Neural progenitor cell (in vitro differentiated cells): ENCODE results near the gene SYNC. TPM values are rescaled to one million over a fixed set of nuclear protein-coding genes. Genes with fewer than 3 reads are reported as not detected.
A peak's percentile ranks its signal among the peaks of the same experiment; 100 is the strongest.

ENCODE experiments used
- DNase-seq: peaks from one replicate; pipeline ENCODE4 v3.0.0-alpha.2; 2016; ENCODE audit warnings: low spot score
- H2AFZ ChIP-seq: fragments of 200-600 bp; sonication (generic); replicated peaks from 2 replicates; pipeline ENCODE4 v1.6.1; 2016; ENCODE audit warnings: antibody characterized with exemption
- H3F3A ChIP-seq: fragments of 200-600 bp; sonication (generic); 2 replicates; pipeline ENCODE4 v1.6.1; 2016; ENCODE audit warnings: antibody characterized with exemption, low read depth
- H3K27ac ChIP-seq: fragments of 200-600 bp; sonication (generic); 2 replicates; pipeline ENCODE4 v1.5.1; 2016; ENCODE audit warnings: mild to moderate bottlenecking
- H3K27me3 ChIP-seq: fragments of 200-600 bp; sonication (generic); 2 replicates; pipeline ENCODE4 v1.6.1; 2016; ENCODE audit warnings: mild to moderate bottlenecking, moderate library complexity
- H3K36me3 ChIP-seq: fragments of 200-600 bp; sonication (generic); 2 replicates; pipeline ENCODE4 v1.5.1; 2016
- H3K4me1 ChIP-seq: fragments of 200-600 bp; sonication (generic); 2 replicates; pipeline ENCODE4 v1.6.1; 2016; ENCODE audit warnings: mixed run types
- H3K4me2 ChIP-seq: fragments of 200-600 bp; sonication (generic); 2 replicates; pipeline ENCODE4 v1.6.1; 2016
- H3K4me3 ChIP-seq: fragments of 200-600 bp; sonication (generic); 2 replicates; pipeline ENCODE4 v1.5.1; 2016
- H3K79me2 ChIP-seq: fragments of 200-600 bp; sonication (generic); 2 replicates; pipeline ENCODE4 v1.6.1; 2016; ENCODE audit warnings: low read depth
- H3K9ac ChIP-seq: fragments of 200-600 bp; sonication (generic); 2 replicates; pipeline ENCODE4 v1.6.1; 2016
- H3K9me3 ChIP-seq: fragments of 200-600 bp; sonication (generic); 2 replicates; pipeline ENCODE4 v1.5.1; 2016; ENCODE audit warnings: low read depth
- H4K20me1 ChIP-seq: fragments of 200-600 bp; sonication (generic); 2 replicates; pipeline ENCODE4 v1.6.1; 2016; ENCODE audit warnings: low read depth
- H3K27ac Mint-ChIP-seq: 3 replicates; pipeline ENCODE4 v1.8.0; 2021; ENCODE audit warnings: mixed read lengths
- H3K27me3 Mint-ChIP-seq: 2 replicates; pipeline ENCODE4 v1.8.0; 2022; ENCODE audit warnings: low read depth, mild to moderate bottlenecking, inconsistent platforms, moderate library complexity, mixed read lengths; ENCODE audit not compliant: insufficient read depth
- H3K36me3 Mint-ChIP-seq: 3 replicates; pipeline ENCODE4 v1.8.0; 2021; ENCODE audit warnings: mixed read lengths
- H3K4me1 Mint-ChIP-seq: 3 replicates; pipeline ENCODE4 v1.8.0; 2021; ENCODE audit warnings: mixed read lengths
- H3K4me3 Mint-ChIP-seq: 3 replicates; pipeline ENCODE4 v1.8.0; 2021; ENCODE audit warnings: mild to moderate bottlenecking, moderate library complexity, mixed read lengths
- H3K9me3 Mint-ChIP-seq: 3 replicates; pipeline ENCODE4 v1.8.0; 2020; ENCODE audit warnings: mixed read lengths
- CTCF ChIP-seq: fragments of 200-600 bp; sonication (generic); IDR thresholded peaks from 2 replicates; pipeline ENCODE4 v1.5.1; 2017; ENCODE audit warnings: antibody characterized with exemption, mild to moderate bottlenecking
- EZH2 ChIP-seq: fragments of 200-600 bp; sonication (generic); IDR thresholded peaks from 2 replicates; pipeline ENCODE4 v1.6.1; 2017; ENCODE audit warnings: antibody characterized with exemption, mild to moderate bottlenecking, moderate library complexity
- EZH2phosphoT487 ChIP-seq: fragments of 200-600 bp; sonication (generic); IDR thresholded peaks from 2 replicates; pipeline ENCODE4 v1.6.1; 2017; ENCODE audit warnings: antibody characterized with exemption
- total RNA-seq: library from RNA; depleted of rRNA; stranded (reverse); fragments of >200 nt; gene quantifications from 2 replicates; pipeline ENCODE4 v1.2.3, GENCODE V29; 2015; ENCODE audit warnings: low replicate concordance

SYNC gene
- total RNA-seq, 1 donor from 2014 or later: not detected

DNA sequence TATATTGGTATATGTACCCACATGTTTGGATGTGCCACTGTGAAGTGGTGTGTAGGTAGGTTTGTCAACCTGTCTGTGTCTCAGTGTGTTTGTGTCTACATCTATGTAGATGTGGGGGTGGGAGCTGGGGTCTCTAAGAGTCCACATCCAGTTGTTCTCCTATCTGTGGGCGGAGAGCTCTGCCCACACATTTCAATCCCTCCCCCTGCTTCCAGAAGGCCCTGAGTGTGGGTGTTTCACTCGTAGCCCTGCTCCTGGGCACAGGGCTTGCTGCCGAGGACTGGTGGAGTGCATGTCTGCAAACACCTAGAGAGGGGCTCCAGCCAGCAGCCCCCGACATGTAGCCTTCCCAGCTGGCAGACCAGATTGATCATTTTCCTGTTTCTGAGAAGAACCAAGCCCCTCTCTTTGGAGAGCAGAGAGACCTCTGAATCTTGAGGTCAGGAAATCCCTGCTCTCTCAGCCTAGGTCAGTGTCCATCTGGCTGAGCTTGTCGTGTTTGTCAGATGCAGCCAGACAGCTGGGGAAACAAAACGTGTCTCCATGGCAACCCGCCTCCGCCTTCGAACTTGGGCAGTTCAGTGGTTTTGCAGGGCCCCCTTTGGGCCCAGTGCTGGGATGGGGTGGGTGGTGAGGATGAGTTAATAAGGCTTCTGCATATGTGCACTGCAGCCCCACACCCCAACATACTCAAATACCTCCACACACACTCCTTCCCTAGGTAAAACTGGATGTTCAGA lies 31.2 kb upstream of the SYNC start:
- no peak overlapping the region for H3K4me3 ChIP-seq
- H2AFZ ChIP-seq: no peak overlapping the region
- H3K4me1 ChIP-seq: peaks cover 27% of the 10 kb centered on the region
- TF ChIP-seq EZH2: no peak
- TF ChIP-seq CTCF: no peak
- TF ChIP-seq EZH2phosphoT487: no peak
- H3K9ac ChIP-seq: no peak overlapping the region
- no peaks in the 10 kb centered on the region for H3K27me3 ChIP-seq
- Mint-ChIP-seq H3K27me3 (peaks cover 14% of the 10 kb centered on the region), H3K4me1 (peaks cover 38% of the 10 kb centered on the region), H3K4me3 (peak overlapping the region; percentile 69), H3K27ac (peak overlapping the region; percentile 91), H3K36me3 (no peaks in the 10 kb centered on the region), H3K9me3 (no peaks in the 10 kb centered on the region)
- no peak overlapping the region for H3K27ac ChIP-seq
- no peaks in the 10 kb centered on the region for H3K9me3 ChIP-seq
- H4K20me1 ChIP-seq: peaks cover 4% of the 10 kb centered on the region
- H3K36me3 ChIP-seq: no peaks in the 10 kb centered on the region
- peak; percentile 58 for DNase-seq
- no peaks in the 10 kb centered on the region for H3K79me2 ChIP-seq
- no peak overlapping the region for H3K4me2 ChIP-seq
- peaks cover 34% of the 10 kb centered on the region for H3F3A ChIP-seq

- no peaks in the 10 kb centered on the region for H4K20me1 ChIP-seq
- Mint-ChIP-seq H3K4me1 (peaks cover 39% of the 10 kb centered on the region), H3K9me3 (peaks cover 4% of the 10 kb centered on the region), H3K36me3 (no peaks in the 10 kb centered on the region), H3K27ac (peak overlapping the region; percentile 59), H3K27me3 (peaks cover 7% of the 10 kb centered on the region), H3K4me3 (no peak overlapping the region)
- no peaks in the 10 kb centered on the region for H3K9me3 ChIP-seq
- H3K27ac ChIP-seq: no peak overlapping the region
- no peak overlapping the region for H3K9ac ChIP-seq
- no peak for DNase-seq
- TF ChIP-seq EZH2: no peak
- no peak for TF ChIP-seq CTCF
- TF ChIP-seq EZH2phosphoT487: no peak
- no peaks in the 10 kb centered on the region for H3K36me3 ChIP-seq
- H3F3A ChIP-seq: peaks cover 10% of the 10 kb centered on the region
- no peaks in the 10 kb centered on the region for H3K27me3 ChIP-seq
- peaks cover 22% of the 10 kb centered on the region for H3K4me1 ChIP-seq
- H3K4me2 ChIP-seq: no peak overlapping the region
- no peak overlapping the region for H2AFZ ChIP-seq
- H3K4me3 ChIP-seq: no peak overlapping the region
- no peaks in the 10 kb centered on the region for H3K79me2 ChIP-seq
Measured at GRCh38 chr1:32729254-32730046, 26.9 kb upstream of the SYNC start.

DNA sequence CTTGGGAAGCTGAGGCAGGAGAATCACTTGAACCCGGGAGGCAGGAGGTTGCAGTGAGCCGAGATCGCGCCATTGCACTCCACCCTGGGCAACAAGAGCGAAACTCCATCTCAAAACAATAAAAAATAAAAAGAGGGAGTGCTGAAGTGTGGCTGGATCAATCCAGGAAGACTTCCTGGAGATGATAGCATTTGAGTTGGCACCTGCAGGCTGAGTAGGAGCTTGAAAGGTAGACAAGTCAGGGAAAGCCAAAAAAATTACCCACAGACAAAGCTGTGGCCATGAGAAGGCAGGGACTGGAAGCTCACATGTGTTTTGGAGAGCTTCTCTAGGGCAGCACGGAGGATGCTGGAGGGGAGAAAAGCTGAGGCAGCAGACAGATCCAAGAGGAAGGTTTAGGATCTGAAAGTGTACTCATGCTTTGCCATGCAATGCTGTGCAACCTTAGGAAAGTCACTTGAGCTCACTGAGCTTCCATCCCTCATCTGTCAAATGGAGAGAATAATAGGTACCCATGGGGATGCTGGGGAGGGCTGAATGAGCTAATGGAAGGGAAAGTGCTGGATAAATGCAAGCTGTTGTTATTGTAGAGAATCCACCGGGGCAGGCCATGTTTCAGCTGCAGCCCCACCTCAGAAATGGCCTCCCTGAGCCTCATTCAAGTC lies 26.0 kb upstream of the SYNC start:
- Histone ChIP-seq H3K4me3 (no peak overlapping the region), H3F3A (peaks cover 2% of the 10 kb centered on the region), H3K27me3 (no peaks in the 10 kb centered on the region), H2AFZ (no peak overlapping the region), H3K4me2 (no peak overlapping the region), H3K36me3 (no peaks in the 10 kb centered on the region), H3K9me3 (no peaks in the 10 kb centered on the region), H3K27ac (no peak overlapping the region), H3K79me2 (no peaks in the 10 kb centered on the region), H4K20me1 (no peaks in the 10 kb centered on the region), H3K4me1 (peaks cover 15% of the 10 kb centered on the region), H3K9ac (no peak overlapping the region)
- H3K4me1 Mint-ChIP-seq: peaks cover 33% of the 10 kb centered on the region
- peaks cover 4% of the 10 kb centered on the region for H3K27me3 Mint-ChIP-seq
- H3K9me3 Mint-ChIP-seq: peaks cover 4% of the 10 kb centered on the region
- no peak for TF ChIP-seq CTCF
- TF ChIP-seq EZH2: no peak
- TF ChIP-seq EZH2phosphoT487: no peak
- H3K4me3 Mint-ChIP-seq: no peak overlapping the region
- no peaks in the 10 kb centered on the region for H3K36me3 Mint-ChIP-seq
- DNase-seq: no peak
- H3K27ac Mint-ChIP-seq: no peak overlapping the region
